HCT116 (cell line): ENCODE results near the gene CCM2. TPM values are rescaled to one million over a fixed set of nuclear protein-coding genes. Genes with fewer than 3 reads are reported as not detected.

Experiments
- ATAC-seq: fragments of 200-7000 bp; cut with Tn5 transposase; 2 replicates; pipeline ENCODE4 v1.9.1; 2020; ENCODE audit warnings: mild to moderate bottlenecking, moderate library complexity
- BruUV-seq: library from RNA; stranded (reverse); fragments of 400-500 nt; replicated peaks from 2 replicates; lab custom pipeline; 2021; lab: Mats Ljungman, UMichigan
- CTCF ChIA-PET: fragments of 300-600 bp; sonication (Branson Sonifier 250); formaldehyde crosslinking; loops from one replicate; lab custom pipeline; 2021; ENCODE audit warnings: antibody characterized with exemption; lab: Charles Lee
- POLR2A ChIA-PET: fragments of 300-600, 350-600 bp; sonication (Branson Sonifier 250); formaldehyde crosslinking; loops from one replicate; lab custom pipeline; 2021; ENCODE audit warnings: antibody characterized with exemption; lab: Charles Lee
- RAD21 ChIA-PET, 2 experiments: fragments of 300-600 bp; sonication (Branson Sonifier 250); formaldehyde crosslinking; loops; one replicate each; lab custom pipeline; 2023; ENCODE audit warnings: low total read pairs in 2 of 2; ENCODE audit not compliant: uncharacterized antibody in 2 of 2, unreplicated experiment in 2 of 2, low non-redundant PET in 1 of 2; lab: Charles Lee
- DNase-seq: peaks from one replicate; pipeline ENCODE4 v3.0.0-alpha.2; 2010; ENCODE audit warnings: low read depth, low spot score
- H2AFZ ChIP-seq: fragments of 200-600 bp; shearing (Covaris generic), sonication (generic); 2 replicates; pipeline ENCODE4 v1.6.1; 2017; ENCODE audit warnings: low read depth, mixed run types, mixed read lengths, antibody characterized with exemption, low read length; ENCODE audit not compliant: poor library complexity, severe bottlenecking
- H3K27ac ChIP-seq: 2 replicates; pipeline ENCODE4 v1.5.1; 2012; ENCODE audit warnings: low read depth, low read length
- H3K27me3 ChIP-seq: fragments of 200-600 bp; sonication (generic); 2 replicates; pipeline ENCODE4 v1.6.1; 2016; ENCODE audit warnings: mixed run types, low read length, mixed read lengths; ENCODE audit not compliant: insufficient read depth
- H3K36me3 ChIP-seq, 2 experiments: fragments of 200-500 bp in 1 of 2; fragments of 200-600 bp in 1 of 2; sonication (Bioruptor generic) in 1 of 2; sonication (generic) in 1 of 2; 2 replicates each; pipeline versions ENCODE4 v1.5.1 to v1.6.1; 2014 to 2016; ENCODE audit warnings: low read length in 2 of 2, inconsistent platforms in 1 of 2, mixed read lengths in 1 of 2, mixed run types in 1 of 2; ENCODE audit not compliant: insufficient read depth in 2 of 2, control insufficient read depth in 1 of 2
- H3K4me1 ChIP-seq, 2 experiments: fragments of 200-600 bp in 1 of 2; sonication (generic) in 1 of 2; 2 replicates each; pipeline versions ENCODE4 v1.5.1 to v1.6.1; 2012 to 2017; ENCODE audit warnings: low read length in 2 of 2, inconsistent platforms in 1 of 2, mild to moderate bottlenecking in 1 of 2, mixed read lengths in 1 of 2, mixed run types in 1 of 2, moderate library complexity in 1 of 2; ENCODE audit not compliant: insufficient read depth in 2 of 2, control insufficient read depth in 1 of 2
- H3K4me2 ChIP-seq: fragments of 200-600 bp; sonication (generic); 2 replicates; pipeline ENCODE4 v1.6.1; 2017; ENCODE audit warnings: mixed run types, low read length, mixed read lengths
- H3K4me3 ChIP-seq, 2 experiments: fragments of 200-600 bp in 1 of 2; sonication (generic) in 1 of 2; replicated peaks in 1 of 2; 2 replicates each; pipeline ENCODE4 v1.5.1; 2011 to 2016; ENCODE audit warnings: low read length in 2 of 2, control low read depth in 1 of 2, low read depth in 1 of 2, mild to moderate bottlenecking in 1 of 2, mixed read lengths in 1 of 2, mixed run types in 1 of 2
- H3K79me2 ChIP-seq: fragments of 200-600 bp; sonication (generic); 2 replicates; pipeline ENCODE4 v1.6.1; 2017; ENCODE audit warnings: mild to moderate bottlenecking, mixed run types, low read length, moderate library complexity, mixed read lengths; ENCODE audit not compliant: insufficient read depth
- H3K9ac ChIP-seq: fragments of 200-600 bp; sonication (generic); 2 replicates; pipeline ENCODE4 v1.6.1; 2016; ENCODE audit warnings: low read length, mixed read lengths
- H3K9me2 ChIP-seq: fragments of 200-600 bp; sonication (generic), shearing (Covaris generic); 2 replicates; pipeline ENCODE4 v1.6.1; 2017; ENCODE audit warnings: mixed run types, mild to moderate bottlenecking, moderate library complexity; ENCODE audit not compliant: insufficient read depth
- H3K9me3 ChIP-seq, 2 experiments: fragments of 200-500 bp in 1 of 2; fragments of 200-600 bp in 1 of 2; sonication (Bioruptor generic) in 1 of 2; sonication (generic) in 1 of 2; 2 replicates each; pipeline ENCODE4 v1.6.1; 2014 to 2017; ENCODE audit warnings: low read length in 2 of 2, mixed read lengths in 2 of 2, inconsistent platforms in 1 of 2, low read depth in 1 of 2, mild to moderate bottlenecking in 1 of 2, mixed run types in 1 of 2, moderate library complexity in 1 of 2; ENCODE audit not compliant: control insufficient read depth in 1 of 2, insufficient read depth in 1 of 2
- H4K20me1 ChIP-seq: fragments of 200-600 bp; sonication (generic), shearing (Covaris generic); 2 replicates; pipeline ENCODE4 v1.6.1; 2017; ENCODE audit warnings: mixed run types, mild to moderate bottlenecking, moderate library complexity; ENCODE audit not compliant: insufficient read depth
- ATF3 ChIP-seq: IDR thresholded peaks from 2 replicates; pipeline ENCODE4 v1.6.1; 2012
- CBX3 ChIP-seq: IDR thresholded peaks from 2 replicates; pipeline ENCODE4 v1.6.1; 2012; ENCODE audit warnings: low read depth
- CEBPB ChIP-seq: IDR thresholded peaks from 2 replicates; pipeline ENCODE4 v1.6.1; 2012; ENCODE audit warnings: low read depth
- EGR1 ChIP-seq: IDR thresholded peaks from 2 replicates; pipeline ENCODE4 v1.6.1; 2012; ENCODE audit warnings: low read depth
- ELF1 ChIP-seq: IDR thresholded peaks from 2 replicates; pipeline ENCODE4 v1.6.1; 2012; ENCODE audit warnings: low read depth, borderline replicate concordance
- EZH2 ChIP-seq: fragments of 200-600 bp; sonication (generic); IDR thresholded peaks from 2 replicates; pipeline ENCODE4 v1.6.1; 2017; ENCODE audit warnings: antibody characterized with exemption, mixed run types
- FOSL1 ChIP-seq: IDR thresholded peaks from 2 replicates; pipeline ENCODE4 v1.6.1; 2012; ENCODE audit warnings: low read depth
- JUND ChIP-seq: IDR thresholded peaks from 2 replicates; pipeline ENCODE4 v1.6.1; 2012
- POLR2AphosphoS5 ChIP-seq: IDR thresholded peaks from 2 replicates; pipeline ENCODE4 v1.6.1; 2011; ENCODE audit warnings: mild to moderate bottlenecking, low read depth, low read length, moderate library complexity
- RAD21 ChIP-seq: IDR thresholded peaks from 2 replicates; pipeline ENCODE4 v1.6.1; 2012; ENCODE audit warnings: low read depth, mild to moderate bottlenecking
- SIN3A ChIP-seq: IDR thresholded peaks from 2 replicates; pipeline ENCODE4 v1.6.1; 2012; ENCODE audit warnings: low read depth
- SP1 ChIP-seq: IDR thresholded peaks from 2 replicates; pipeline ENCODE4 v1.6.1; 2012; ENCODE audit warnings: low read depth
- YY1 ChIP-seq: IDR thresholded peaks from 2 replicates; pipeline ENCODE4 v1.6.1; 2011; ENCODE audit warnings: low read length, low read depth, moderate library complexity, mild to moderate bottlenecking; ENCODE audit not compliant: insufficient replicate concordance; ENCODE audit errors: extremely low read depth
- ZFX ChIP-seq: fragments of 450-650 bp; IDR thresholded peaks from 2 replicates; pipeline ENCODE4 v1.6.1; 2017
- intact Hi-C: fragments of 100-400 bp; cut with micrococcal nuclease; formaldehyde crosslinking; loops from 2 replicates; pipeline ENCODE4 v1.10.0; 2022
- total RNA-seq: library from RNA; stranded (reverse); gene quantifications from one replicate; pipeline ENCODE4 v1.2.1, GENCODE V29; 2021; ENCODE audit not compliant: unreplicated experiment
- TF ChIP-seq, protein P1 (sequence below), 3 experiments: fragments of 200-600 bp in 1 of 3; sonication (generic) in 1 of 3; IDR thresholded peaks in 2 of 3; conservative IDR thresholded peaks in 1 of 3; 2 replicates each; pipeline ENCODE4 v1.5.1; 2012 to 2017; ENCODE audit warnings: low read depth in 2 of 3, low read length in 2 of 3, antibody characterized with exemption in 1 of 3, borderline replicate concordance in 1 of 3, control low read depth in 1 of 3, mild to moderate bottlenecking in 1 of 3, mixed read lengths in 1 of 3, mixed run types in 1 of 3, moderate library complexity in 1 of 3; ENCODE audit not compliant: insufficient read depth in 1 of 3

Gene CCM2
- total RNA-seq, 1 experiment from 2014 or later: 34.4 TPM

DNA sequence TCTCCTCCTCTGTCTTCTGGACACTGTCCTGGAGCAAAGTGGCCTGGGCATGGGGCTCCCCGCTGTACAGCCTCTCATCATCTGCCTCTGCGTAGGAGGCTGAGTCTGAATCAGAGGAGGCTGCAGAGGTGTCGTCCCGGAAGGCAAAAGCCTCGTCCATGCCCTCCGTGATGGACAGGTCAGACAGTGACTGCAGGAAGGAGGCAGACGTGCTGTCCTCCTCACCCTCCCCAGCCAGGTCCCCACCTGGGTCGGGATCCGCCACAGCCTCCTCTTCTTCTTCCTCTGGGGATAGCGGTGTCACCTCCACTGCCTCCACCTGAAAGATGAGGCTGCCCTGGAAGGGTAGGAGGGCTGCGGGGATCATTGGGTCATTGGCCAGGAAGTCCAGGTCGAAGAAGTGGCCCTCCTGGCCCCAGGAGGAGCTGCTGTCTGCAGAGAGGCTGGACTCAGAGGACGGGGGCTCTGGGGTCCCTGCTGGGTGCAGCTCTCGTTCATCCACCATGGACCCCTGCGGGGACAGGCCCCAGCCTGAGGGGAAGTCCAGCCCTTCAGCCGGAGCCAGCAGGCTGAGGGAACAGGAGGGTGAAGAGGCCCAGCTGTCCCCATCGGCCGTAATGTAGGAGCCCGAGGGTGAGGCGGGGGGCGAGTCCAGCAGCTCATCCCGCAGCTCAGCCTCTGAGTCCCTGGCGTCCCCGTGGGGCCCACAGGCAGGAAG is 85.1 kb downstream of the CCM2 start:
- BruUV-seq: no TSS peak
- Histone ChIP-seq H3K36me3 (no peaks in the 10 kb centered on the region), H3K4me1 (peaks cover 6% of the 10 kb centered on the region in 2 experiments; a peak in 3 of 4 replicates), H4K20me1 (no peaks in the 10 kb centered on the region), H3K9me3 (no peaks in the 10 kb centered on the region), H2AFZ (no peak overlapping the region), H3K27me3 (no peaks in the 10 kb centered on the region), H3K4me2 (no peak overlapping the region), H3K9me2 (no peaks in the 10 kb centered on the region), H3K4me3 (no peak overlapping the region), H3K79me2 (no peaks in the 10 kb centered on the region), H3K9ac (no peak overlapping the region), H3K27ac (no peak overlapping the region)
- CTCF ChIA-PET: no interaction called here
- ATAC-seq: no peak
- DNase-seq: no peak
- POLR2A ChIA-PET: no interaction called here
- intact Hi-C loops: no loop called here
- no peak for TF ChIP-seq ATF3
- TF ChIP-seq JUND: no peak
- TF ChIP-seq FOSL1: no peak
- TF ChIP-seq CBX3: no peak
- TF ChIP-seq ELF1: no peak
- TF ChIP-seq, protein P1, sequence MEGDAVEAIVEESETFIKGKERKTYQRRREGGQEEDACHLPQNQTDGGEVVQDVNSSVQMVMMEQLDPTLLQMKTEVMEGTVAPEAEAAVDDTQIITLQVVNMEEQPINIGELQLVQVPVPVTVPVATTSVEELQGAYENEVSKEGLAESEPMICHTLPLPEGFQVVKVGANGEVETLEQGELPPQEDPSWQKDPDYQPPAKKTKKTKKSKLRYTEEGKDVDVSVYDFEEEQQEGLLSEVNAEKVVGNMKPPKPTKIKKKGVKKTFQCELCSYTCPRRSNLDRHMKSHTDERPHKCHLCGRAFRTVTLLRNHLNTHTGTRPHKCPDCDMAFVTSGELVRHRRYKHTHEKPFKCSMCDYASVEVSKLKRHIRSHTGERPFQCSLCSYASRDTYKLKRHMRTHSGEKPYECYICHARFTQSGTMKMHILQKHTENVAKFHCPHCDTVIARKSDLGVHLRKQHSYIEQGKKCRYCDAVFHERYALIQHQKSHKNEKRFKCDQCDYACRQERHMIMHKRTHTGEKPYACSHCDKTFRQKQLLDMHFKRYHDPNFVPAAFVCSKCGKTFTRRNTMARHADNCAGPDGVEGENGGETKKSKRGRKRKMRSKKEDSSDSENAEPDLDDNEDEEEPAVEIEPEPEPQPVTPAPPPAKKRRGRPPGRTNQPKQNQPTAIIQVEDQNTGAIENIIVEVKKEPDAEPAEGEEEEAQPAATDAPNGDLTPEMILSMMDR (IDR thresholded peaks at IDR 0.05 in 2 of 3, conservative IDR thresholded peaks at IDR 0.05 in 1 of 3; ENCODE audit: borderline replicate concordance in 1 of 3, insufficient read depth in 1 of 3, low read depth in 2 of 3, low read length in 2 of 3): no peak
- no peak for TF ChIP-seq SP1
- TF ChIP-seq YY1: no peak
- no peak for TF ChIP-seq EZH2
- no peak for TF ChIP-seq ZFX
- TF ChIP-seq EGR1: no peak
- no peak for TF ChIP-seq SIN3A
- no peak for TF ChIP-seq POLR2AphosphoS5
- TF ChIP-seq RAD21: no peak
- no peak for TF ChIP-seq CEBPB
- RAD21 ChIA-PET: no interaction called here
